Cardiac muscle cell (in vitro differentiated cells and primary cell): ENCODE results near the gene CCR1. TPM values are rescaled to one million over a fixed set of nuclear protein-coding genes. Genes with fewer than 3 reads are reported as not detected.
A peak's percentile ranks its signal among the peaks of the same experiment; 100 is the strongest.

ENCODE experiments used
- DNase-seq, 2 donors: peaks; one replicate each; pipeline versions ENCODE4 v3.0.0 to v3.0.0-alpha.2; 2010 to 2017; ENCODE audit warnings: low read depth in 1 of 2, low spot score in 1 of 2
- H3K27ac ChIP-seq: fragments of 200-600 bp; sonication (generic); 2 replicates; pipeline ENCODE4 v1.5.1; 2016
- H3K27me3 ChIP-seq: fragments of 200-600 bp; sonication (generic); 2 replicates; pipeline ENCODE4 v1.6.0; 2016; ENCODE audit warnings: control low read depth
- H3K36me3 ChIP-seq: fragments of 200-600 bp; sonication (generic); 2 replicates; pipeline ENCODE4 v1.5.1; 2016; ENCODE audit warnings: control low read depth
- H3K4me1 ChIP-seq: fragments of 200-600 bp; sonication (generic); 2 replicates; pipeline ENCODE4 v1.8.1; 2017; ENCODE audit warnings: low read depth, mild to moderate bottlenecking, mixed run types
- H3K4me3 ChIP-seq: fragments of 200-600 bp; sonication (generic); 2 replicates; pipeline ENCODE4 v1.5.1; 2016; ENCODE audit warnings: mild to moderate bottlenecking
- H3K9me3 ChIP-seq: fragments of 200-600 bp; sonication (generic); 2 replicates; pipeline ENCODE4 v1.5.1; 2017; ENCODE audit warnings: low read depth, mild to moderate bottlenecking, control low read depth
- CTCF ChIP-seq: IDR thresholded peaks from 2 replicates; pipeline ENCODE4 v1.5.1; 2012; ENCODE audit warnings: low read depth, mild to moderate bottlenecking, low read length
- polyA plus RNA-seq: library from polyadenylated mRNA; unstranded; fragments of >200 nt; fragmentation: Nextera tagmentation; extraction: Ambion mirVana; gene quantifications from 2 replicates; pipeline ENCODE4 v1.2.1, GENCODE V29; 2016
- total RNA-seq: library from RNA; depleted of rRNA; stranded (reverse); fragments of >200 nt; gene quantifications from 2 replicates; pipeline ENCODE4 v1.2.3, GENCODE V29; 2016

Gene CCR1
- total and polyA plus RNA-seq, 2 experiments from 2014 or later, result not detected

- Histone ChIP-seq H3K4me3 (no peak overlapping the region), H3K27me3 (no peaks in the 10 kb centered on the region), H3K9me3 (no peaks in the 10 kb centered on the region), H3K36me3 (no peaks in the 10 kb centered on the region), H3K27ac (no peak overlapping the region), H3K4me1 (no peaks in the 10 kb centered on the region)
- no peak for TF ChIP-seq CTCF
- no peak for DNase-seq
Measured at GRCh38 chr3:46233194-46233593, 25.1 kb upstream of the CCR1 start.

GRCh38 chr3:46231323-46231722 lies 23.2 kb upstream of the CCR1 start:
- TF ChIP-seq CTCF, result no peak
- H3K4me1 ChIP-seq, result no peaks in the 10 kb centered on the region

GRCh38 chr3:46228260-46229242 lies 20.4 kb upstream of the CCR1 start:
- H3K4me3 ChIP-seq, result no peak overlapping the region
- H3K9me3 ChIP-seq, result no peaks in the 10 kb centered on the region
- no peaks in the 10 kb centered on the region for H3K4me1 ChIP-seq
- no peaks in the 10 kb centered on the region for H3K27me3 ChIP-seq
- peak in 1 of 2 donors; percentile 30 for DNase-seq
- H3K36me3 ChIP-seq, result no peaks in the 10 kb centered on the region
- no peak overlapping the region for H3K27ac ChIP-seq
- no peak for TF ChIP-seq CTCF

More at GRCh38 chr3:46231323-46231722, 23.2 kb upstream of the CCR1 start:
- Histone ChIP-seq H3K36me3 (no peaks in the 10 kb centered on the region), H3K9me3 (no peaks in the 10 kb centered on the region), H3K4me3 (no peak overlapping the region), H3K27ac (no peak overlapping the region), H3K27me3 (no peaks in the 10 kb centered on the region)
- no peak for DNase-seq

- no peak for DNase-seq
- no peak overlapping the region for H3K27ac ChIP-seq
- H3K4me3 ChIP-seq, result no peak overlapping the region
- H3K27me3 ChIP-seq, result no peaks in the 10 kb centered on the region
- H3K9me3 ChIP-seq, result no peaks in the 10 kb centered on the region
- TF ChIP-seq CTCF, result no peak
- no peaks in the 10 kb centered on the region for H3K4me1 ChIP-seq
- no peaks in the 10 kb centered on the region for H3K36me3 ChIP-seq
Measured at GRCh38 chr3:46222435-46223161, 14.5 kb upstream of the CCR1 start.

- Histone ChIP-seq H3K27me3 (no peaks in the 10 kb centered on the region), H3K4me1 (no peaks in the 10 kb centered on the region), H3K4me3 (no peak overlapping the region), H3K9me3 (no peaks in the 10 kb centered on the region), H3K36me3 (no peaks in the 10 kb centered on the region), H3K27ac (no peak overlapping the region)
- no peak for TF ChIP-seq CTCF
- DNase-seq, result no peak
Measured at GRCh38 chr3:46221938-46222337, 13.8 kb upstream of the CCR1 start.
